Caco-2 (cell line): ENCODE measurements around the gene MLLT10. TPM values are rescaled to one million over a fixed set of nuclear protein-coding genes. Genes with fewer than 3 reads are reported as not detected.

Experiments
- BruUV-seq: library from RNA; stranded (reverse); fragments of 400-500 nt; replicated peaks from 2 replicates; lab custom pipeline; 2021; lab: Mats Ljungman, UMichigan
- CTCF ChIA-PET: fragments of 300-600 bp; sonication (Branson Sonifier 250); formaldehyde crosslinking; loops from one replicate; lab custom pipeline; 2022; ENCODE audit warnings: antibody characterized with exemption; lab: Charles Lee
- POLR2A ChIA-PET: fragments of 300-600 bp; sonication (Branson Sonifier 250); formaldehyde crosslinking; loops from one replicate; lab custom pipeline; 2022; ENCODE audit warnings: antibody characterized with exemption; lab: Charles Lee
- DNase-seq, 2 experiments: peaks; one replicate each; pipeline versions ENCODE4 v3.0.0 to v3.0.0-alpha.2; 2020 to 2022
- H3K27me3 ChIP-seq: replicated peaks from 2 replicates; pipeline ENCODE4 v1.6.0; 2011; ENCODE audit warnings: low read length; ENCODE audit not compliant: control insufficient read depth, insufficient read depth
- H3K36me3 ChIP-seq: 2 replicates; pipeline ENCODE4 v1.5.1; 2011; ENCODE audit warnings: low read length; ENCODE audit not compliant: control insufficient read depth, insufficient read depth
- H3K4me1 ChIP-seq: fragments of 250-450 bp; sonication (Bioruptor Pico); 2 replicates; pipeline ENCODE4 v1.5.1; 2020; ENCODE audit warnings: mild to moderate bottlenecking
- H3K4me3 ChIP-seq: 2 replicates; pipeline ENCODE4 v1.5.1; 2011; ENCODE audit warnings: low read depth, mild to moderate bottlenecking, control low read depth, low read length
- H3K9me3 ChIP-seq: fragments of 250-450 bp; sonication (Bioruptor Pico); 2 replicates; pipeline ENCODE4 v1.5.1; 2020; ENCODE audit warnings: mild to moderate bottlenecking, moderate library complexity
- H3K27ac Mint-ChIP-seq: one replicate; pipeline ENCODE4 v1.8.0; 2022; ENCODE audit warnings: mixed read lengths; ENCODE audit not compliant: unreplicated experiment
- H3K27me3 Mint-ChIP-seq: one replicate; pipeline ENCODE4 v1.8.0; 2022; ENCODE audit warnings: mixed read lengths; ENCODE audit not compliant: insufficient read depth, unreplicated experiment
- H3K36me3 Mint-ChIP-seq: one replicate; pipeline ENCODE4 v1.8.0; 2022; ENCODE audit warnings: mild to moderate bottlenecking, mixed read lengths; ENCODE audit not compliant: insufficient read depth, unreplicated experiment
- H3K4me1 Mint-ChIP-seq: one replicate; pipeline ENCODE4 v1.8.0; 2022; ENCODE audit warnings: low read depth, mixed read lengths; ENCODE audit not compliant: unreplicated experiment
- H3K4me3 Mint-ChIP-seq: one replicate; pipeline ENCODE4 v1.8.0; 2022; ENCODE audit warnings: mild to moderate bottlenecking, moderate library complexity, mixed read lengths; ENCODE audit not compliant: unreplicated experiment
- H3K9me3 Mint-ChIP-seq: one replicate; pipeline ENCODE4 v1.8.0; 2022; ENCODE audit warnings: mixed read lengths; ENCODE audit not compliant: unreplicated experiment
- intact Hi-C: fragments of 100-400 bp; cut with micrococcal nuclease; formaldehyde crosslinking; loops from one replicate; pipeline ENCODE4 v1.10.0; 2022; ENCODE audit not compliant: unreplicated experiment
- total RNA-seq: library from RNA; stranded (reverse); gene quantifications from 2 replicates; pipeline ENCODE4 v1.2.3, GENCODE V29; 2022
- TF ChIP-seq, protein P1 (sequence below), 2 experiments: fragments of 200-600 bp in 1 of 2; IDR thresholded peaks; 1 replicate in 1 of 2; 2 replicates in 1 of 2; pipeline versions ENCODE4 v1.5.1 to v1.8.0; 2011 to 2022; ENCODE audit warnings: antibody characterized with exemption in 1 of 2, control low read depth in 1 of 2, inconsistent platforms in 1 of 2, low read depth in 1 of 2, low read length in 1 of 2, mild to moderate bottlenecking in 1 of 2, moderate library complexity in 1 of 2; ENCODE audit not compliant: insufficient read depth in 1 of 2, severe bottlenecking in 1 of 2, unreplicated experiment in 1 of 2

MLLT10 gene
- total RNA-seq, 1 experiment from 2014 or later: 84.3 TPM

DNA sequence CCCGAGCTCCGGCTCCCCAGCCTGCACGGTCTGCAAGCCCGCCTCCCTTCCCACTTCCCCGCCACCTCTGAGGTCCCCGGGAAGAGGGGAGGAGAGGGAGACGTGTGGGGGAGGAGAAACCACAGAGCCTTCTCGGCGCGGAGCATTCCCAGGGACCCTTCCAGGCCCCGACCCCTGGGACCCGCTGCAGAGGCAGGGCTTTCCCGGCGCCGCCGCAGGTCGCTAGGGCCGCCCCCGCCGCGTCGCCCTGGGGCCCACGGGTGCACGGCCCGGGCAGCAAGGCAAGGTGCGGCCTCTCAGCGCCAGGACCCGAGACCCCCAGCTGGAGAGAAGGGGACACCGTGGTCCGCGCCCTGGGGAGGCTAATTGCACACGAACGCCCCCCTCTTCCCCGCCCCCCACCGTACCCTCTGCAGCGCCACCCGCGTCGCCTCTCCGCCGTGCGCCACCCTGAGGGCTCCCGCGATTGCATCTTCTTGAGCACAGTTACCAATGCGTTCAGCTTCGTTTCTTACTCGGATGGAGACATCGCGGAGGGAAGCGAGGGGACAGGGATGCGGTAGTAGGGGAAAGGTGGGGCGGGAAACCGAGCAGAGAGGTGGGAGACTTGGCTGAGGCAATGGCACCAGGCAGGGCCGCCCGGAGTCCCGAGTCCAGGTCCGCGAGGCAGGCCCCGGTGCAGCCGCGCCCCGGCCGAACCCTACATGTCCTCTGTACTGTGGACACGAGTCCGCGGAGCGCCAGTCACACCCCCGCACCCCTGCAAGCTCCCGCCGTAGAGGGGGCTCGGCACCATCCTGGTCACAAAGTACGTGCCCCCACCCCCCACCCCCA lies 37.5 kb upstream of the MLLT10 start:
- DNase-seq: peak; percentile 72 to 78
- TSS peak; percentile 50 for BruUV-seq
- H3K4me3 Mint-ChIP-seq: peak overlapping the region; percentile 85
- ChIA-PET CTCF (interaction anchor here (0.6 to 2.5 kb wide), 30 partner anchors 9 to 1401 kb away, joined by 3 to 25 read pairs (median 4); partner anchors contain the start of genes DNAJC1, MLLT10 and SKIDA1), POLR2A (interaction anchor here (0.5 to 2.7 kb wide), 9 partner anchors 9 to 770 kb away, joined by 3 to 47 read pairs (median 4); partner anchors contain the start of genes DNAJC1 and SKIDA1)
- H3K27me3 ChIP-seq: no peaks in the 10 kb centered on the region
- no peaks in the 10 kb centered on the region for H3K36me3 Mint-ChIP-seq
- no peaks in the 10 kb centered on the region for H3K9me3 Mint-ChIP-seq
- peak overlapping the region; percentile 69 for H3K27ac Mint-ChIP-seq
- H3K4me3 ChIP-seq: peak overlapping the region; percentile 92
- TF ChIP-seq, protein P1, sequence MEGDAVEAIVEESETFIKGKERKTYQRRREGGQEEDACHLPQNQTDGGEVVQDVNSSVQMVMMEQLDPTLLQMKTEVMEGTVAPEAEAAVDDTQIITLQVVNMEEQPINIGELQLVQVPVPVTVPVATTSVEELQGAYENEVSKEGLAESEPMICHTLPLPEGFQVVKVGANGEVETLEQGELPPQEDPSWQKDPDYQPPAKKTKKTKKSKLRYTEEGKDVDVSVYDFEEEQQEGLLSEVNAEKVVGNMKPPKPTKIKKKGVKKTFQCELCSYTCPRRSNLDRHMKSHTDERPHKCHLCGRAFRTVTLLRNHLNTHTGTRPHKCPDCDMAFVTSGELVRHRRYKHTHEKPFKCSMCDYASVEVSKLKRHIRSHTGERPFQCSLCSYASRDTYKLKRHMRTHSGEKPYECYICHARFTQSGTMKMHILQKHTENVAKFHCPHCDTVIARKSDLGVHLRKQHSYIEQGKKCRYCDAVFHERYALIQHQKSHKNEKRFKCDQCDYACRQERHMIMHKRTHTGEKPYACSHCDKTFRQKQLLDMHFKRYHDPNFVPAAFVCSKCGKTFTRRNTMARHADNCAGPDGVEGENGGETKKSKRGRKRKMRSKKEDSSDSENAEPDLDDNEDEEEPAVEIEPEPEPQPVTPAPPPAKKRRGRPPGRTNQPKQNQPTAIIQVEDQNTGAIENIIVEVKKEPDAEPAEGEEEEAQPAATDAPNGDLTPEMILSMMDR (IDR thresholded peaks at IDR 0.05; ENCODE audit: insufficient read depth in 1 of 2, low read depth in 1 of 2, low read length in 1 of 2, severe bottlenecking in 1 of 2, unreplicated experiment in 1 of 2): peak; percentile 60 to 84
- intact Hi-C loops: loop anchor here (1.0 to 10.0 kb wide), 5 partner anchors 9 to 324 kb away; partner anchors contain the start of gene SKIDA1
- H3K9me3 ChIP-seq: no peaks in the 10 kb centered on the region
- no peaks in the 10 kb centered on the region for H3K36me3 ChIP-seq
- no peaks in the 10 kb centered on the region for H3K27me3 Mint-ChIP-seq
- H3K4me1 Mint-ChIP-seq: no peaks in the 10 kb centered on the region
- no peaks in the 10 kb centered on the region for H3K4me1 ChIP-seq

DNA sequence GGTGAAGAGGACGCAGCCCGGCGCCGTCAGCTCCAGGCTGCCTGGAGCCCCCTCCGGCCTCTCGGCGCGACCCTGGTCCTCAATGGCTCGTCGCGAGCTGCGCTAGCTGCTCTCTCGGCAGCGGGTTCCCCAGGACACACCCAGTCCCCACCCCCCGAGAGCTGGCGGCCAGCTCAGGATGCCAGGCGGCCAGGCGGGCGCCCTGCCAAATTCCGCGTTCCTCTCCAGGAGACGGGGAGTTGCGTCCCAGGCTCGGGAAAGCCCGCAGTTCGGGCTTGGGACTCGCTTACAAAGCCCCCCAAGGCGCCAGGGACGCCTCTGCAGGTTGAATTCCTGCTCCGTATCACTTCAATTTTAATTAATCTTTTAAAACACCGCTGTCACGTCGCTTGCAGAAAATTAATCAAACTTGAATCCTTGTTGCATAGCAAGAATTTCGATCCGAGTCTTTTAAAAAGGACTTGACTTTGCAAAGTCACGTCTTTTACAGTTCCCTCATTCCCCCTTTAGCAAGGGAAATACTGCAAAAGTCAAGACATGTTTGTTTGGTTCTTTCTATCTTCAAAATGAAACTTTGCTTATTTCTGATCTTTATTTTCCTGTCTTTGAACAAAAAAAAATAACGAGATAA lies 36.7 kb upstream of the MLLT10 start:
- intact Hi-C loops: loop anchor here (1.0 to 10.0 kb wide), 3 partner anchors 8 to 325 kb away; no protein-coding TSS in a partner anchor
- no peaks in the 10 kb centered on the region for H3K4me1 Mint-ChIP-seq
- H3K27me3 ChIP-seq: no peaks in the 10 kb centered on the region

More for the DNA sequence above, 36.7 kb upstream of the MLLT10 start:
- BruUV-seq: no TSS peak
- POLR2A ChIA-PET: interaction anchor here (0.7 to 2.7 kb wide), 5 partner anchors 8 to 506 kb away, joined by 3 to 47 read pairs (median 21); partner anchors contain the start of genes DNAJC1 and SKIDA1
- Histone ChIP-seq H3K4me3 (peak overlapping the region; percentile 92), H3K4me1 (peaks cover 3% of the 10 kb centered on the region; the same call in 1 of the 2 replicates), H3K36me3 (no peaks in the 10 kb centered on the region), H3K9me3 (no peaks in the 10 kb centered on the region)
- Mint-ChIP-seq H3K27ac (peak overlapping the region; percentile 69), H3K9me3 (no peaks in the 10 kb centered on the region), H3K4me3 (peak overlapping the region; percentile 85), H3K27me3 (no peaks in the 10 kb centered on the region), H3K36me3 (no peaks in the 10 kb centered on the region)
- TF ChIP-seq, protein P1 (IDR thresholded peaks at IDR 0.05; ENCODE audit: insufficient read depth in 1 of 2, low read depth in 1 of 2, low read length in 1 of 2, severe bottlenecking in 1 of 2, unreplicated experiment in 1 of 2): no peak
- peak; percentile 75 to 78 for DNase-seq
- CTCF ChIA-PET: interaction anchor here (0.6 to 2.5 kb wide), 12 partner anchors 9 to 234 kb away, joined by 3 to 25 read pairs (median 6); partner anchors contain the start of gene SKIDA1
